GM18870 (cell line): ENCODE data around the gene RAD54L2.
"Not testable (repeated sequence)": the region's sequence is repeated elsewhere in the genome, so short reads cannot be mapped to it uniquely, and the experiment has no call there.

Experiments
- ATAC-seq: cut with Tn5 transposase; IDR thresholded peaks from one replicate; pipeline ENCODE4 v1.9.1; 2021; ENCODE audit warnings: moderate library complexity; ENCODE audit not compliant: unreplicated experiment

RAD54L2 gene, protein sequence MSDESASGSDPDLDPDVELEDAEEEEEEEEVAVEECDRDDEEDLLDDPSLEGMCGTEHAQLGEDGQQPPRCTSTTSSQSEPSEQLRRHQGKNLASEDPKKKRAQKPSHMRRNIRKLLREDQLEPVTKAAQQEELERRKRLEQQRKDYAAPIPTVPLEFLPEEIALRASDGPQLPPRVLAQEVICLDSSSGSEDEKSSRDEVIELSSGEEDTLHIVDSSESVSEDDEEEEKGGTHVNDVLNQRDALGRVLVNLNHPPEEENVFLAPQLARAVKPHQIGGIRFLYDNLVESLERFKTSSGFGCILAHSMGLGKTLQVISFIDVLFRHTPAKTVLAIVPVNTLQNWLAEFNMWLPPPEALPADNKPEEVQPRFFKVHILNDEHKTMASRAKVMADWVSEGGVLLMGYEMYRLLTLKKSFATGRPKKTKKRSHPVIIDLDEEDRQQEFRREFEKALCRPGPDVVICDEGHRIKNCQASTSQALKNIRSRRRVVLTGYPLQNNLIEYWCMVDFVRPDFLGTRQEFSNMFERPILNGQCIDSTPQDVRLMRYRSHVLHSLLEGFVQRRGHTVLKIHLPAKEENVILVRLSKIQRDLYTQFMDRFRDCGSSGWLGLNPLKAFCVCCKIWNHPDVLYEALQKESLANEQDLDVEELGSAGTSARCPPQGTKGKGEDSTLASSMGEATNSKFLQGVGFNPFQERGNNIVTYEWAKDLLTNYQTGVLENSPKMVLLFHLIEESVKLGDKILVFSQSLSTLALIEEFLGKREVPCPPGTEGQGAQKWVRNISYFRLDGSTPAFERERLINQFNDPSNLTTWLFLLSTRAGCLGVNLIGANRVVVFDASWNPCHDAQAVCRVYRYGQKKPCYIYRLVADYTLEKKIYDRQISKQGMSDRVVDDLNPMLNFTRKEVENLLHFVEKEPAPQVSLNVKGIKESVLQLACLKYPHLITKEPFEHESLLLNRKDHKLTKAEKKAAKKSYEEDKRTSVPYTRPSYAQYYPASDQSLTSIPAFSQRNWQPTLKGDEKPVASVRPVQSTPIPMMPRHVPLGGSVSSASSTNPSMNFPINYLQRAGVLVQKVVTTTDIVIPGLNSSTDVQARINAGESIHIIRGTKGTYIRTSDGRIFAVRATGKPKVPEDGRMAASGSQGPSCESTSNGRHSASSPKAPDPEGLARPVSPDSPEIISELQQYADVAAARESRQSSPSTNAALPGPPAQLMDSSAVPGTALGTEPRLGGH (N-terminal part only)

DNA sequence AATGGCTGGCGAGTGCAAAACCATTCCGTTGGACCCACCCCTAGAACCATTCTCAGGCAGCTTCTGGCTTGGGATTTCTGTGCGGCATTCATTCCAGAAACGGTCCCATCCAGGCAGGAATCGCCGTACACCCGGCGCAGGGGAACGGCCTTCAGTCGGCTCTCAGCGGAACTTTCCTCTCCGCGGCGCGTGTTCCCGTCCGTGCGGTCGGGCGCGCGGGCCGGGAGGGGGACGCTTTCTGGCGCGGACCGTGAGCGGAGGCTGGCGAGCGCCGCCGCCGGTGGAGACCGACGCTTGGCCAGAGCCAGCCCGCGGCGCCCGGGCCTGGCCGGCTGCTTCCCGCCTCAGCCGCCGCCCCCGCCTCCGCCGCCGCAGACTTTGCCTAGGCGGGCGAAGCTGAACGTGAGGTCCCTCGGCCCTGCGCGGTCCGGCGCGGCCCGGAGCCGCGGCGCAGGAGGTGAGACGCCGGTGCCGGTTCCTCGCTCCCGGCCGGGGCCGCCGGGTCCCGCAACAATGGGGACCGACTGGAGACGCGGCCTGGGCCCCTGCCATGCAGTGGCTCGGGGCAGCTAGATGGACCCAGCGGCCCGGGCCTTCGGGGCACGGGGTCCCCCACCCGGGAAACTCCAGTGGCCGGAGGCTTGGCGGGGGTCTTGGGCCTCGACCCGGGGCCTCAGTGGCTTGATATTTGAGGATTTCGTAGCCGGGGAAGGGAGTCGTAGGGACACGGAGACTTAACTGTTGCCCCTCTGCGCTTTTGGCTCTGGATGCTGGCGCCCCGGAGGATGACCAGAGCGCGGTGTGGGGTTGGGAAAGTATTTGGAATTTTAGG is at the start of gene RAD54L2:
RAD54L2 (plus strand) TSS at position 261 of the 832 bp plus-strand sequence. CDS start 51,702 bp downstream, outside the sequence.
- ATAC-seq, result peak; percentile 61

DNA sequence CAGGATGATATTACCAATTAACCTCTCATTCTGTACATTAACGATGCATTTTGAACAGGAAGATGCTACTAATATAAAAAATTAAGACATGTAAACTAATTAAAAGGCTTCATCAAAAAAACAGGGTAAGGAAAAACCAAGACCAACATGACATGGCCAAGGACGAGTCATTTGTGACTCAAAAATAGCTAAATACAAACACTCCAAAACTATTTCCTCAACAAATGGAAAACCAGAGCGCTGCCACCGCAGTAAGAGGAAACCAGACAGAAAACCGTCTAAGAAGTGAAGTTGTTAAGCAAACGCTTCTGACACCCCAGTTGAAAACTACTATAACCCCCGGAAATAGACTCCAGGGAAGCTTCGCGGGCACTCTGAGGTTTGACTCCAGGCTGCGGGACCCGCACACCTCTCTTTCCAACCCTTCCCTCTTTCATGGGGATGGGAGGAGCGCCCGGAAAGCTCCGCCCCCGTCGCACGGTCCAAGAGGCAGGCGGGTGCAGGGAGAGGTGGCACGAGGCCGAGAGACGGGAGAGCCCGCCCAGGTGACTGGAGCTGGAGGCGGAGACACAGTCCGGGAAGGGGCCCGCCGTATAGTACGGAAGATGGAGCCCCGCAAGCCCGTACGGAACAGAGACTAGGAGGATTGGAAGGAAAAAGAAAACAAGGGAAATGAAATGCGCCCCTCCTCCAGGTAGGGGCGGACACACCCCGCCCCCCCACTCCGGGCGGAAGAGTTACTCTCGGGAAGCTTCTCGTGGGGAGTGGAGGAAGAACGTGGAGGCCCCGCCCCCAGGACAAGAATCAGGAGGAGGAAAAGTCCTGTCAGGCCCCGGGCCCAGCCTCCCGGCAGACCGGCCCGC is 39.4 kb upstream of the RAD54L2 start:
- ATAC-seq, result peak; percentile 43

DNA sequence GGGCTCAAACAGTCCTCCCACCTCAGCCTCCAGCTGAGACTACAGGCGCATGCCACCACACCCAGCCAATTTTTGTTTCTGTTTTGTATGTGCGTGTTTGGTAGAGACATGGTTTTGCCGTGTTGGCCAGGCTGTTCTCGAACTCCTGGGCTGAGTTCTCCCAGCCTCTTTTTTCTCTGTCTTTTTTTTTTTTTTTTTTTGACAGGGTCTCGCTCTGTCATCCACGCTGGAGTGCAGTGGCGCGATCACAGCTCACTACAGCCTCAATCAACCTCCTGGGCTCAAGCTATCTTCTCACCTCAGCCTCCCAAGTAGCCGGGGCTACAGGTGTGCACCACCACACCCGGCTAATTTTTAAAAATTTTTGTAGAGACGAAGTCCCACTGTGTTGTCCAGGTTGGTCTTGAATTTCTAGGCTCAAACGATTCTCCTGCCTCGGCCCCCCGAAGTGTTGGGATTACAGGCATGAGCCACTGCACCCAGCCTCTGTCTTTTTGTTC is 37.8 kb upstream of the RAD54L2 start:
- no peak for ATAC-seq

DNA sequence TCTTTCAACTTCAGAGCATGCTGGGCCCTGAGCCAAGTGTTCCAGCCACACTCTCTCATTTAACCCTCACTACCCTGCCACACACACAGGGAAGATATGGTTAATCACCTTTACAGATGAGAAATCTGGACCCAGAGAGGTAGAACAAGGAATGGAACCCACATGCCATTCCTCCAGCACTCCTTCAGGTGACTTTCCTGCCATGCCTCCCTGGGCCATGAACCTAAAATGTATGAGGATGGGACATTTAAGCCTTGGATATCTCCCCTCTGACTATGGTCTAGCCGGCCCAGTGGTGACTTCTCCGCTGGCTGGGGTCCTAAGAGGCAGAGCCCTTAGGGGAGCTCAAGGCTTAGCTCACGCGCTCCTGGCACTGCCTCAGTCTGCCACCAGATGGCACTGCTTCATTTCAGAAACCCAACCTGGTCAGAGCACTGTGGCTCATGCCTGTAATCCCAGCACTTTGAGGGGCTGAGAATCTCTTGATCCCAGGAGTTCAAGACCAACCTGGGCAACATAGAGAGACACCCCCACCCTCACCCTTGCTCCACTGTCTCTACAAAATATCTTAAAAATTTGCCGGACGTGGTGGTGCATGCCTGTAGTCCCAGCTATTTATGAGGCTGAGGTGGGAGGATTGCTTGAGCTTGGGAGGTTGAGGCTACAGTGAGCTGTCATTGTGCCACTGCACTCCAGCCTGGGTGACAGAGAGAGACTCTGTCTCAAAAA is 36.5 kb upstream of the RAD54L2 start:
- no peak for ATAC-seq

DNA sequence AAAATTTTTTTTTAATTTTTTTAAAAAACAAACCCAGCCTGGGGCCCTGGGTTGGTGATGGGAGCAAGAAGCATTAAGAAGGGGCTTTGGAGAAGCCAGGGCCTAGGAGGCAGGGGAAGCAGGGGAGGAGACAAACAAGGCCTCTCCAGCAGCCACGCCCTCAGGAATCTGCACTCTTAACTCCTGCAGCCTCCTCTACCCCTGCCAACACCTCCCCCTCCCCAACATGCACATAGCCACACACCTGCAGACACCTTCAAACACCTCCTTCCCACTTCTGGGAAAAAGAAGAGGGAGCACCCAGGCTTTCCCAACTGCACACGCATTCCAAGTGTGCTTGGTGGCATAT is 36.0 kb upstream of the RAD54L2 start:
- no peak for ATAC-seq

DNA sequence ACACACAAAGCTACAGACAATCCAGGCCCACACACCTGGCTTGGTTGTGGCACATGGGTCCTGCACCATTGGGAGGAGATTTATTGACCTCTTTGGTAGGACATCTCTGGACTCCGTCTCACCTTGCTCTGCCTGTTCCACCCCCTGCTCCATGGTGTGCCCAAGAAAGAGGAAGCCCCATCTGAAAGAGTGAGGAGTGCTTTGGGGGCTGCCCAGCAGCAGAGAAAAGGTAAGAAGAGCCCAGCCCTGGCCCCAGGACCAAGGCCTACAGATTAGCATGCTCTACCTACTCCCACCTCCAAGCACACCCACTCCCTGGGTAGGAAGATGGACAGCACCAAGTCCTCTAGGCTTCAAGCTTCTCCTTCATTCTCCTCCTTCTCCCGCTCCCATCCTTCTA is 35.5 kb upstream of the RAD54L2 start:
- no peak for ATAC-seq

DNA sequence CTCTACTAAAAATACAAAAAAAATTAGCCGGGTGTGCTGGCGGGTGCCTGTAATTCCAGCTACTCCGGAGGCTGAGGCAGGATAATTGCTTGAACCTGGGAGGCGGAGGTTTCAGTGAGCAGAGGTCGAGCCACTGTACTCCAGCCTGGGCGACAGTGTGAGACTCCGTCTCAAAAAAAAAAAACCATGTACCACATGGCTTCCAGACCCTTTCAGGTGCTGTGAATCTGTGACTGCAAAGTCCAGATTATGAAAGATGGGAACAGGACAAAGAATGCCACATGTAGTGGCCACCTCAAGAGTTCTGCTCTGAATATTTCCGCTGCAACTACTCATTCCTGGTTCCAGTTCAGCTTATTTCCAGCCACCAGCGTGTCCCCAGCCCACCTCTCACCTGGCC is 30.3 kb upstream of the RAD54L2 start:
- ATAC-seq, result no peak

DNA sequence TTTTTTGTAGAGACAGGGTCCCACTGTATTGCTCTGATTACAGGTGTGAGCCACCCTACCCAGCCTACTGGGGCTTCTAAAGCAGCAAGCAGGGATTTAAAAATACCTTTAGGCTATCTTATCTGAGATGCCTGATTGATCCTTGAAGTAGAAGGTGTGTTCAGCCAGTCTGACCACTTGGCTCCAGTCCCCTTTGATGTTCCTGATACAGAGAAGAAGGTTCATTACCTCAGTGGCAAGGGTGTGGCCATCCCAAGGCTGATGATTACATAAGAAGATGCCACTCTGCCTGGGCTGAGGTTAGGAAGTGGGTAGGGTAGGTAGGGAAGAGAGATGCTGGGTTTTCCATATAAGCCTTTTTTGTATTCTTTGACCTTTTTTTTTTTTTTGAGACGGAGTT is 27.5 kb upstream of the RAD54L2 start:
- ATAC-seq, result no peak

DNA sequence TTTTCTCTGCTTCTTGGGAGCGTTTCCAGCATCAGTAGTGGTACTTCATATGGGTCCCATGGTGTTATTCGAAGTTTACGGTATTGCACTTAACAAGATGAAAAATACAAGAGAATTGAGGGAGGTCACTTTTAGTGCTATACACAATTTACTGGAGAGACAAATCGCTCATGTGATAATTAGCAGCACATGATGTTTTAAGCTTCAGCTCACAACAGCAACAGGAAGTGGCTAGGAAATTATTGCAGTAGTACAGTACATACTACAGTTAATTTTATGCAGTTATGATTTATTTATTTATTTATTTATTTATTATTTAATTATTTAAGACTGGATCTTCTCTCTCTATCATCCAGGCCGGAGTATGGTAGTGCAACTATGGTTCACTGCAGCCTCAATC is 24.3 kb upstream of the RAD54L2 start:
- no peak for ATAC-seq

DNA sequence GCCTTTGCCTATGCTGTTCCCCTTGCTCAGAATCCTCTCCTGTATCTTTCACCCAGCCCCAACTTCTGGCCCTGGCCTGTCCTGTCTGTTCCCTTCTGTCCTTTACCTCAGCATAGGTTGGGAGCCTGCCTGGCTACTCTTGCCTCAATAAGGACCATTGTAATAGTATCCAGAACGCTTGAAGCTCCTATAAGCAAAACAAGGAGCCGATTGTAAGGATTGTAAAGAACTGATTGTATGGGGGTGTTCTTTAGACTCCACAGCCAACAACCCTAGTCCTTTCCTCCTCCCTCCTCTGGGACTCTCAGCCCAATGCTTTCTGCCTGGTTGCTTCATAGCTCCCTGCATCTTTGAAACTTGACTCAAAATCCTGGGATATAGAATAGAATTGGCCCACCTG is 18.7 kb upstream of the RAD54L2 start:
- no peak for ATAC-seq

DNA sequence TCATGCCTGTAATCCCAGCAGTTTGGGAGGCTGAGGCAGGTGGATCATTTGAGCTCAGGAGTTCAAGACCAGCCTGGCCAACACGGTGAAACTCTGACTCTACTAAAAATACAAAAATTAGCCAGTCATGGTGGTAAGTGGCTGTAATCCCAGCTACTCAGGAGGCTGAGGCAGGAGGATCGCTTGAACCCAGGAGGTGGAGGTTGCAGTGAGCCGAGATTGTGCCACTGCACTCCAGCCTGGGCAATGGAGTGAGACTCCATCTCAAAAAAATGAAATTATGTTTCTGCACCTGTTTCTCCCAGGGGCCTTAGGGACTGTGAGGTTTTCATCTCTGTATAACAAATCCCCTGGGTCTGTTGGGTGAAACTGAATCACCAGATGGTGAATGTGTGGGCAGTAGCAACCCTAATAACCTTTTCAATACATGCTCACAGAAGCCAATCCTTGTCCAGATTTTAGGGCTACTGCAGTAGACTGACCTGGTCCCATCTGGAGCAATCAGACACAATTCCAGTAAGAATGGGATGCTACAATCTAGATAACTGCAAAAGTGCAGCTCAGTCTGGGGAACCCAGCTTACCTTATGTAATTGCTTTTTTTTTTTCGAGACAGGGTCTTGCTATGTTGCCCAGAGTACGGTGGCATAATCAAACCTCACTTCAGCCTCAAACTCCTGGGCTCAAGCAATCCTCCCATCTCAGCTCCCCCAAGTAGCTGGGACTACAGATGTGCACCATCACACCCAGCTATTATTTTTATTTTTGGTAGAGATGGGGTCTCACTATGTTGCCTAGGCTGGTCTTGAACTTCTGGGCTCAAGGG is 17.4 kb upstream of the RAD54L2 start:
- peak; percentile 64 for ATAC-seq

DNA sequence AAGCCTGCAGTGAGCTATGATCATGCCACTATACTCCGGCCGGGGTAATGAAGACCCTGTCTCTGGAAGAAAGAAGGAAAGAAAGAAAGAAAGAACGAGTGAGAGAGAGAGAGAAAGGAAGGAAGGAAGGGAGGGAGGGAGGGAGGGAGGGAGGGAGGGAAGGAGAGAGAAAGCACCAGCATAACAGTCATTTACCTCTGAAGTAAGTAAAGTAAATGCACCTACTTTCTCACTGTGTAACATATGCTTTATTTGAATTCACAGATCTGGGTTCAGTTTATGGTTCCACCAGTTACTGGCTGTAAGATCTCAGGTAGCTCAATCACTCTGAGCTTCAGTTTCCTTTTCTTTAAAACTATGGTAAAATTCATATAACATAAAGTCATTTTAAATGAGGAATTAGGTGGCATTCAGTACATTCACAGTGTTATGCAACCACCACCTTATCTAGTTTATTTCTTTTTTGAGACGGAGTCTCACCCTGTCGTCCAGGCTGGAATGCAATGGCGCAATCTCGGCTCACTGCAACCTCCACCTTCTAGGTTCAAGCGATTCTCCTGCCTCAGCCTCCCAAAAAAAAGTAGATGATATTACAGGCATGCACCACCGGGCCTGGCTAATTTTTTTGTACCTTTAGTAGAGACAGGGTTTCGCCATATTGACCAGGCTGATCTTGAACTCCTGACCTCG is 16.1 kb upstream of the RAD54L2 start:
- ATAC-seq, result no peak

DNA sequence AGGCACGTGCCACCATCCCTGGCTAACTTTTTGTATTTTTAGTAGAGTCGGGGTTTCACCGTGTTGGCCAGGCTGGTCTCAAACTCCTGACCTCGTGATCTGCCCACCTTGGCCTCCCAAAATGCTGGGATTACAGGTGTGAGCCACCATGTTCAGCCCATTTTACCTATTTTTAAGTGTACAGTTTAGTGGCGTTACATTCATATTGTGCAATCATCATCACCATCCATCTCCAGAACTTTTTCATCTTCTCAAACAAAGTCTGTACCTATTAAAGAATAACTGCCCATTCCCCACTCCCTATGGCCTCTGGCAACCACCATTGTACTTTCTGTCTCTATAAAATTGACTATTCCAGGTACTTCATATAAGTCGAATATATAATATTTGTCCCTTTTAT is 13.6 kb upstream of the RAD54L2 start:
- not testable (repeated sequence) for ATAC-seq

DNA sequence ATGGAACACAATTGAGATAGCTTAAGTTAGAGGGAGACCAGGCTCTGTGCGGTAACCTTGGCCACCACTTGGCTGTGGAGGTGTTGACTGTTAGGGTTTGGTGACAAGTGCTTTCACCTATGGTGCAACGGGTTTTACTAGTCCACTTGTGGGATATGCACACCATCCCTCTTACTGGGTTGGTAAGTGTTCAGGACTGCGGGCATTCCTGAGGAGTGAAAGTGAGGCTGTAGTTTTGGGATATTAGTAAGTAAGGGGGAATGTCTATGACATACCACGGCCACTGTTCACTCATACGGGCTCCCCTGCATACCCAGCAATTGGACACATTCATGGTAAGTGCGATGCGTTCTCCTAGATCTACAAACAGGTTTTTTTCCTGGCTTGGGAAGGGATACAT is 8.0 kb upstream of the RAD54L2 start:
- no peak for ATAC-seq

DNA sequence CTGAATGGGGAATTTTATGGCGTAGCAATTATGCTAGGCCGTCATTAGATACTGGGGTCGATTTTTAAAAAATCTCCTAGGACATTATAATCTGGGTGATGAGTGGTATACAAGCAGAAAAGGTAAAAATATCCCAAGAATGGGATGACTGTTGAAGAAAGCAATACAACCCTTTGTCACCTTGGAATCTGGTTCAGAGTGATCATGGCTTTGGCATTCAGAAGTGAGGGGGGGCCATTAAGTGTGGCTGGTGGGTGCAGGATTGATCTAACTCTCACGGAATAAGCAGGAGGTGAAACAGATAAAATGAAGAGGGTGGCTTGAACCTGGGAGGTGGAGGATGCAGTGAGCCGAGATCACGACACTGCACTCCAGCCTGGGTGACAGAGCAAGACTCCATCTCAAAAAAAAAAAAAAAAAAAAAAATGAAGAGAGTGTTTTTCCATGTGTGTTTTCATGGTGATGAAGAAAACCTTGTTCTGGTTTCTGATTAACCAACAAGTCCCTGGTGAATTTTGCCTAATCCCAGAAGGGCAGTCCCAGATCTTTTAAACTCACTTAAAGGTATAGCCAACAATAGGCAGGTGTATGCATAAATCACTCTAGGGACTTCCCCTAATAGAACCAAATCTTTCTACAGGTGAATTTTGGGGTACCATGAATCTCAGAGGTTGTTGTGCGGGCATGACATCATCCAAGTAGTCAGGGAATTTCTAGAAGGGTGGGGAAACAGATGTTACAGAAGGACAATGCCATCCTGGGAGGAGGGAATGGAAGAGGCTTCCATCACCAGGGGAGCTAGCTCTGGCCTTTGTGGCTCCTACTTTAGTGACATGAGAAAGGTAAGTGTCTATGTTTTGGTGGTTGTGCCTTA is 3.1 kb upstream of the RAD54L2 start:
- no peak for ATAC-seq

DNA sequence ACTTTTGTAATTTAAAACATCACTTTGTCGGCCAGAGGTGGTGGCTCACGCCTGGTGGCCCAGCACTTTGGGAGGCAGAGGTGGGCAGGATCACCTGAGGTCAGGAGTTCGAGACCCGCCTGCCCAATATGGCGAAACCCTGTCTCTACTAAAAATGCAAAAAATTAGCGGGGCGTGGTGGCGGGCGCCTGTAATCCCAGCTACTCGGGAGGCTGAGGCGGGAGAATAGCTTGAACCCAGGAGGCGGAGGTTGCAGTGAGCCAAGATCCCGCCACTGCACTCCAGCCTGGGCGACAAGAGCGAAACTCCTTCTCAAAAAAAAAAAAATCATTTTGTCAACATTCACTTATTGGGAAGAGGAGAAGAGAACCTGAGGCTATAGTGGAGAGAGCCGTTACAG is 888 bp upstream of the RAD54L2 start:
- not testable (repeated sequence) for ATAC-seq
